Neural cell (in vitro differentiated cells): ENCODE measurements around the gene UIMC1. TPM values are rescaled to one million over a fixed set of nuclear protein-coding genes. Genes with fewer than 3 reads are reported as not detected.

Experiments
- H2AFZ ChIP-seq: fragments of 200-600, 300-800 bp; sonication (generic), shearing (Covaris generic); 2 replicates; pipeline ENCODE4 v1.6.0; 2014; ENCODE audit warnings: low read depth, mild to moderate bottlenecking, antibody characterized with exemption, low read length, moderate library complexity
- H3F3A ChIP-seq: fragments of 200-600 bp; shearing (Covaris generic); 2 replicates; pipeline ENCODE4 v1.6.1; 2016; ENCODE audit warnings: mild to moderate bottlenecking, moderate library complexity, mixed read lengths, antibody characterized with exemption, low read length; ENCODE audit not compliant: insufficient read depth, poor library complexity, severe bottlenecking
- H3K27ac ChIP-seq: fragments of 200-600, 300-800 bp; sonication (generic), shearing (Covaris generic); 2 replicates; pipeline ENCODE4 v1.5.1; 2014; ENCODE audit warnings: mild to moderate bottlenecking, low read length, moderate library complexity
- H3K27me3 ChIP-seq: fragments of 300-800, 200-600 bp; sonication (generic), shearing (Covaris generic); 2 replicates; pipeline ENCODE4 v1.6.0; 2014; ENCODE audit warnings: mild to moderate bottlenecking, low read depth, low read length, moderate library complexity; ENCODE audit not compliant: insufficient read depth
- H3K36me3 ChIP-seq: fragments of 300-800, 200-600 bp; sonication (generic), shearing (Covaris generic); 2 replicates; pipeline ENCODE4 v1.5.1; 2014; ENCODE audit warnings: mild to moderate bottlenecking, antibody characterized with exemption, low read length, moderate library complexity; ENCODE audit not compliant: insufficient read depth
- H3K4me2 ChIP-seq: fragments of 300-800, 200-600 bp; sonication (generic), shearing (Covaris generic); 2 replicates; pipeline ENCODE4 v1.6.0; 2014; ENCODE audit warnings: mild to moderate bottlenecking, low read length
- H3K4me3 ChIP-seq: fragments of 300-800, 200-600 bp; sonication (generic), shearing (Covaris generic); 2 replicates; pipeline ENCODE4 v1.5.1; 2014; ENCODE audit warnings: mild to moderate bottlenecking, low read length, moderate library complexity
- H3K79me2 ChIP-seq: fragments of 200-600 bp; shearing (Covaris generic); replicated peaks from 2 replicates; pipeline ENCODE4 v1.6.0; 2014; ENCODE audit warnings: mild to moderate bottlenecking, low read length, moderate library complexity; ENCODE audit not compliant: insufficient read depth
- H3K9ac ChIP-seq: fragments of 300-800, 200-600 bp; sonication (generic), shearing (Covaris generic); 2 replicates; pipeline ENCODE4 v1.6.1; 2016; ENCODE audit warnings: mild to moderate bottlenecking, low read length, mixed read lengths
- H3K9me2 ChIP-seq: fragments of 200-600 bp; shearing (Covaris generic); 2 replicates; pipeline ENCODE4 v1.6.1; 2016; ENCODE audit warnings: mild to moderate bottlenecking, low read length, mixed read lengths; ENCODE audit not compliant: insufficient read depth
- H3K9me3 ChIP-seq: fragments of 200-600, 300-800 bp; sonication (generic), shearing (Covaris generic); 2 replicates; pipeline ENCODE4 v1.6.1; 2016; ENCODE audit warnings: mild to moderate bottlenecking, mixed run types, low read length, moderate library complexity, mixed read lengths
- H4K20me1 ChIP-seq: fragments of 200-600 bp; shearing (Covaris generic); 2 replicates; pipeline ENCODE4 v1.6.1; 2016; ENCODE audit warnings: mild to moderate bottlenecking, mixed run types; ENCODE audit not compliant: insufficient read depth
- CTCF ChIP-seq: fragments of 450-650 bp; IDR thresholded peaks from 2 replicates; pipeline ENCODE4 v1.5.1; 2014; ENCODE audit warnings: antibody characterized with exemption, mild to moderate bottlenecking, moderate library complexity; ENCODE audit not compliant: poor library complexity, severe bottlenecking
- EP300 ChIP-seq: fragments of 450-650 bp; conservative IDR thresholded peaks from 2 replicates; pipeline ENCODE4 v1.6.1; 2014; ENCODE audit warnings: antibody characterized with exemption, mild to moderate bottlenecking, moderate library complexity; ENCODE audit not compliant: poor library complexity, severe bottlenecking
- EZH2 ChIP-seq: fragments of 200-600, 300-800 bp; shearing (Covaris generic), sonication (generic); IDR thresholded peaks from 2 replicates; pipeline ENCODE4 v1.6.1; 2014; ENCODE audit warnings: antibody characterized with exemption, low read length, borderline replicate concordance, mild to moderate bottlenecking; ENCODE audit not compliant: insufficient read depth, poor library complexity, severe bottlenecking
- MXI1 ChIP-seq: fragments of 450-650 bp; conservative IDR thresholded peaks from 2 replicates; pipeline ENCODE4 v1.6.1; 2014; ENCODE audit warnings: antibody characterized with exemption, mild to moderate bottlenecking; ENCODE audit not compliant: poor library complexity, severe bottlenecking
- POLR2AphosphoS5 ChIP-seq: IDR thresholded peaks from 2 replicates; pipeline ENCODE4 v1.6.1; 2012
- RAD21 ChIP-seq: fragments of 450-650 bp; conservative IDR thresholded peaks from 2 replicates; pipeline ENCODE4 v1.6.1; 2014; ENCODE audit warnings: antibody characterized with exemption, mild to moderate bottlenecking, moderate library complexity
- REST ChIP-seq: IDR thresholded peaks from 2 replicates; pipeline ENCODE4 v1.6.1; 2012; ENCODE audit warnings: borderline replicate concordance
- SMC3 ChIP-seq: fragments of 450-650 bp; conservative IDR thresholded peaks from 2 replicates; pipeline ENCODE4 v1.6.1; 2014; ENCODE audit warnings: antibody characterized with exemption, mild to moderate bottlenecking, moderate library complexity; ENCODE audit not compliant: poor library complexity
- TAF1 ChIP-seq: IDR thresholded peaks from 2 replicates; pipeline ENCODE4 v1.6.1; 2012; ENCODE audit warnings: low read depth
- polyA plus RNA-seq: library from polyadenylated mRNA; depleted of rRNA; stranded (reverse); fragments of >200 nt; gene quantifications from 2 replicates; pipeline ENCODE4 v1.2.3, GENCODE V29; 2014

Gene UIMC1
- polyA plus RNA-seq, 1 donor from 2014 or later = 74.0 TPM

GRCh38 chr5:176881021-176881749 is 125.4 kb downstream of the UIMC1 start:
- no peak overlapping the region for H3K4me3 ChIP-seq
- H2AFZ ChIP-seq = no peak overlapping the region
- no peaks in the 10 kb centered on the region for H3F3A ChIP-seq
- no peak overlapping the region for H3K27ac ChIP-seq
- H3K79me2 ChIP-seq = no peaks in the 10 kb centered on the region
- H3K27me3 ChIP-seq = no peaks in the 10 kb centered on the region
- no peak for TF ChIP-seq POLR2AphosphoS5
- no peak for TF ChIP-seq CTCF
- TF ChIP-seq RAD21 = no peak
- TF ChIP-seq TAF1 = no peak
- TF ChIP-seq REST = no peak
- no peak for TF ChIP-seq EP300
- TF ChIP-seq EZH2 = no peak
- no peak for TF ChIP-seq MXI1
- H4K20me1 ChIP-seq = no peaks in the 10 kb centered on the region
- no peaks in the 10 kb centered on the region for H3K9me2 ChIP-seq
- H3K9me3 ChIP-seq = no peaks in the 10 kb centered on the region
- no peak overlapping the region for H3K9ac ChIP-seq
- no peak overlapping the region for H3K4me2 ChIP-seq
- H3K36me3 ChIP-seq = no peaks in the 10 kb centered on the region

GRCh38 chr5:176880366-176881020 is 126.1 kb downstream of the UIMC1 start:
- TF ChIP-seq CTCF (no peak), SMC3 (no peak), RAD21 (no peak), MXI1 (no peak), EZH2 (no peak), POLR2AphosphoS5 (no peak), REST (no peak), EP300 (no peak), TAF1 (no peak)
- Histone ChIP-seq H3K9me2 (no peaks in the 10 kb centered on the region), H3K4me2 (no peak overlapping the region), H3K27me3 (no peaks in the 10 kb centered on the region), H3K4me3 (no peak overlapping the region), H3K9ac (no peak overlapping the region), H3K9me3 (no peaks in the 10 kb centered on the region), H3F3A (no peaks in the 10 kb centered on the region), H3K36me3 (no peaks in the 10 kb centered on the region), H3K79me2 (no peaks in the 10 kb centered on the region), H4K20me1 (no peaks in the 10 kb centered on the region), H2AFZ (no peak overlapping the region), H3K27ac (no peak overlapping the region)
